ENCODE measurements around the gene GPHN.

The GPHN gene

DNA sequence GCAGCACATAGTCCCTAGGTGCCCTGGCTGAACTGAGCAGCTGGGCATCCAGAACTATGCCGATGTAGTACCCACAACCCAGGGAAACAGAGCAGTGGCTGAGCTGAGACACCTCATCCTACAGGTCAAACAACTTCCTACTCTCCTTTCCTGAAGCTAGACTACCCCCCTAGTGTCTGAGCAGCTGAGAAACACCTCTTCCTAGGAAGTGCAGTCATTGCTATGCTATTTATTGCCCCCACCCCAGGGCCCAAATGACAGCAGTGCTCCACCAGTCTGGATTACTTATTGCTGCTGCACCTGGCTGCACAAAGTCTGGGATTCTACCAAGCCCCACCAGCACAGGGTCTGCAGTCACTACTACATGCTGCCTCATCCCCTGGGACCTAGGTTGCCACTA is 664.6 kb downstream of the GPHN start:
- no peak for FAIRE-seq

DNA sequence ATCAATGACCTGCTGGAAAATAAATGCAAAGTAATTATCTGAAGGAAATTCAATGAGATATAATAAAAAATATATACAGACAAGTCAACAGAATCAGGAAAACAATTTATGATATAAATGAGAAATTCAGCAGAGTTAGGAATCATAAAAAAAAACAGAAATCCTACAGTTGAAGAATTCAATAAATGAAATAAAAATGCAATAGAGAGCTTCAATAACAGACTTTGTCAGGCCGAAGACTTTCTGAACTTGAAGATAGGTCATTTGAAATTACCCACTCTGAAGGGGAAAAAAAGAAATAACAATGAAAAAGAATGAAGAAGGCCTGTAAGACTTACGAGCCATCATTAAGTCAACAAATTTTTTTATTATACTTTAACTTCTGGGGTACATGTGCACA is 665.8 kb downstream of the GPHN start:
- FAIRE-seq: no peak

GRCh38 chr14:67186172-67186768 is 678.3 kb downstream of the GPHN start:
- no peak for FAIRE-seq

DNA sequence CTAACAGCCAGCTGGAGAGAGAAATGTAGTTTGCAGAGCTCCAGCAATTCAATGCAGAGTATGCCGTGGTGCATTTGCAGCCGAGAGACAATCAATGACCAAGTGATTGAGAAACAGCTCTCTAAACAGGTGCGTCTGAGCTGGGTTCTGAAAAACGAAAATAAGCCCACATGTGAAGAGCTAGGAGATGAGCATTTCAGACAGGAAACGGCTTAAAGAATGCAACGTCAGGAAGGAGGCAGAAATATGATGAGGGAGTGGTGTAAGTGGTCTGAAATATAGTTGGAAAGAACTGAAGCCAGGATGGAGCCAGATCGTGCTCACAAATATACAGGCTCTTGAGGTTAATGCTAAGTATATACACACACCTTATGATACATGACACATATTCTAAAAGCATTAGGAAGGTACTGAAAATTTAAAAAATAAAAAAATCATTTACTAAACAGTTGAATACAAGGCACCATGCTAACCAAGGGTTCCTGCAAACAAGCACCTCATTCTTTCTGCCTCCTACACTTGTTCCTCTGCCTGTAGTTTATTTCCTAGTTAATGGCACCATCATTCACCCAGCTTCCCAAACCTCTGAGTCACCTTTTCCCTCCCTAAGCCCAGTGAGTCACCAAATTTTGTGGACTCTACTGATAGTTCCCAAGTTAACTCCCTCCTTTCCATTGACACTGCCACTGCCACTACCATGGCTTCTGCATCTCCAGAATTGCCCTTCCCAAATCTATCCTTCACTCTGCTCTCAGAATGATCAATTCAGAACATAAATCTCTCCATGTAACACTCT is 679.0 kb downstream of the GPHN start:
- no peak for FAIRE-seq

DNA sequence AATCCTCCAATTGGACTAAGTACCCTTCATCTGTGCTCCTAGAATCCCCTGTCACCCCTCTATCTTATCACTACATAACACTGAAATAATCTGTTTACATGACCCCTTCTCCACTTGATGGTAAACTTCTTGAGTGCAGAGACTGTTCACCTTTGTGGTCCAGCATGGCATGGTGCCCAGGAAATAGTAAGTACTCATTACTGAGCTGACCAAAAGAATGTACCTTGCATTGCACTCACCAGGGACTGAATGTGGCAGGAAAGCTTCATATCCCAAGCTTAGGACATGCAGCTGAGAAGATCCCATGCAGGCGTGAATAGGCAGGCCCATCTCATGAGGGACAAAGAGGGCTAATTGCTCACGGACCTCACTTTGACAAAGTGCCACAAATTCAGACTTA is 679.9 kb downstream of the GPHN start:
- no peak for FAIRE-seq

- no peak for FAIRE-seq
Measured at GRCh38 chr14:67188326-67188725, 680.4 kb downstream of the GPHN start.

- no peak for FAIRE-seq
Measured at GRCh38 chr14:67191768-67192290, 683.9 kb downstream of the GPHN start.

GRCh38 chr14:67192366-67192765 is 684.4 kb downstream of the GPHN start:
- FAIRE-seq: no peak

- no peak for FAIRE-seq
Measured at GRCh38 chr14:67195279-67195678, 687.3 kb downstream of the GPHN start.

DNA sequence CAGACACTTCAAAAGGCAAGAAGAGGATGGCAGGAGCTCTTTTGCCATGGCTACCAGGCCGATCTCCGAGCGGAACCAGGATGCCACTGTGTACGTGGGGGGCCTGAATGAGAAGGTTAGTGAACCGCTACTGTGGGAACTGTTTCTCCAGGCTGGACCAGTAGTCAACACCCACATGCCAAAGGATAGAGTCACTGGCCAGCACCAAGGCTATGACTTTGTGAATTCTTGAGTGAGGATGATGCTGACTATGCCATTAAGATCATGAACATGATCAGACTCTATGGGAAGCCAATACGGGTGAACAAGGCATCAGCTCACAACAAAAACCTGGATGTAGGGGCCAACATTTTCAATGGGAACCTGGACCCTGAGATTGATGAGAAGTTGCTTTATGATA is 691.1 kb downstream of the GPHN start:
- no peak for FAIRE-seq

- no peak for FAIRE-seq
Measured at GRCh38 chr14:67207810-67208209, 699.9 kb downstream of the GPHN start.

- FAIRE-seq: no peak
Measured at GRCh38 chr14:67218126-67218525, 710.2 kb downstream of the GPHN start.

GRCh38 chr14:67221248-67221981 is 713.5 kb downstream of the GPHN start:
- no peak for FAIRE-seq

DNA sequence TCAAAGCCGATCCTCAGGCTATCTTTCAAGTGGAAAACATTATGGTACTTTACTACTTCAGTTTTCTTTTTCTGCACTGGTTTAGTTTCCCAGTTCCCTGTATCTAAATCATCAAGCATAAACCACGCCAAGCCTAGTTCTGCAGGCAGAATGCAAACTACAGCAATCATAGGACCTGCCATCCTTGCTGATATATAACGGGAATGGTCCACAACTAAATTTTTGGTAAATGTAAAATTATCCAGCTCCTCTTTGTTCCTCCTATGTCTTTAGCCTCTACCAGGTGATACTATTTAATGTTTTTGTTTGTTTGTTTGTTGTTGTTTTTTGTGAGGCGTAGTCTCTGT is 714.0 kb downstream of the GPHN start:
- FAIRE-seq: no peak

DNA sequence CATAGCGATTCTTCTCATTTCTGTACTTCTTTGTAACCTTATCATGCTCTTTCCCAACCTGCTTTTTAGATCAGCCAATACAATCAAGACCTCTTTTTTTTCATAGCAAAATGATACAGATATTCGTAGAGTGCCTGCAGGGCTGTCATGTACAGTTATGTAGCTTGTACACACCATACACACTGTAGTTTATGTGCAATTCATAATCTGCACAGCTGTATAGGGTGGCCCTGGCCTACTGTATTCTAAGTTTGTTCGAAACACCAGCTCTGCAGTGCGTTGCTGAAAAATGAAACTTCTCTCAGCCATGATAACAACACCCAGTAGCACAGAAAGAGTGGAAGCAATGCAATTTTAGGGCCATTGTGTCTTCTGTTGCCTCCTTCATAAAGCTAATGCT is 717.6 kb downstream of the GPHN start:
- FAIRE-seq: no peak

- peak; percentile 55 for FAIRE-seq
Measured at GRCh38 chr14:67228325-67228984, 720.5 kb downstream of the GPHN start.
